Left colon (tissue), 2 donors: ENCODE data around the gene SYCP1. TPM values are rescaled to one million over a fixed set of nuclear protein-coding genes. Genes with fewer than 3 reads are reported as not detected.
"Not testable (repeated sequence)": the region's sequence is repeated elsewhere in the genome, so short reads cannot be mapped to it uniquely, and the experiment has no call there.

ENCODE experiments used
- ATAC-seq: fragments of 200-7000 bp; cut with Tn5 transposase; one replicate; pipeline ENCODE4 v1.9.1; 2020; ENCODE audit warnings: mild to moderate bottlenecking, moderate library complexity
- DNase-seq, 2 donors: peaks; one replicate each; pipeline ENCODE4 v3.0.0-alpha.2; 2020
- intact Hi-C, 2 donors: fragments of 100-400 bp; cut with DNase I in 1 of 2; cut with micrococcal nuclease in 1 of 2; formaldehyde crosslinking; loops; one replicate each; pipeline versions ENCODE4 v1.11.2 to v1.14.0; 2022; cut with DNase I, micrococcal nuclease
- total RNA-seq, 2 donors: library from RNA; stranded (reverse); fragmentation: NEBNext Ultra II Directional; extraction: Animal tissue kit (Norgen Biotek cat#: 25700); gene quantifications; one replicate each; pipeline ENCODE4 v1.2.1, GENCODE V29; 2021
- donor health status: DM: no; HTN: no; CAD: no.
- donor health status: DM: yes; HTN: yes; CAD: no.

SYCP1 gene
- total RNA-seq, 2 donors from 2014 or later = not detected

DNA sequence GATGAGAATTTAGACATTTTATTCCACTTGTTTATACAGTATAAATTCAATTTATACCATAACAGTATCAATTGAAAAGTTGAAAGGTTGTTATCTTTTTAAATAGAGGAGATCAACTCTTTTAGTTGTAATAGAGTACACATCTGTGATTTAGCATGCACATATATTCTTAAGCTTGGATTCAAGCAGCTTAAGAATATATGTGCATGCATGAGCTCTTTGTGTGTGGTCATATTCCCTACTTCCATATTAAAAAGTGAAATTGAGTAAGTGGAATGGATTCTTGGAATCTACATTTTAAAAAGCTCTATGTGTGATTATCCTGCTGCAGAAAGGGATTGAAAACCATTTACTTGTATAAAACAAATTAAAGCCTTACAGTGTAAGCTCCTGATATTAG, 71.9 kb downstream of the SYCP1 start:
- DNase-seq (no peak), ATAC-seq (no peak)
- intact Hi-C loops = no loop called here

DNA sequence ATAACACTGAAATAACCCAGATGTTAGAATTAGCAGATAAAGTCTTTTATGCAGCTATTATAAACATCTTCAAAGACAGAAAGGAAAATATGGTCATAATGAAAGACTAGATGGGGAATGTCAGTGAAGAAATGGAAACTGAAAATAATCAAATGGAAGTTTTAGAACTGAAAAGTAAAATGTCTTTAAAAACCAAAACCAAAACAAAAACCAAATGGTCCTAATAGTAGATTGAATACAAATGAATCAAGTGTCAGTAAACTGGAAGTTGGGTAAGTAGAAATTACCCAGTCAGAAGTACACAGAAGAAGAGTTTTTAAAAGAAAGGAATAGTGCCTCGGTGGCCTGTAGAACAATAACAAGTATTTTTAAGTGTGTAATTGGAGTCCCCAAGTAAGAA, 72.7 kb downstream of the SYCP1 start:
- DNase-seq (no peak), ATAC-seq (no peak)
- intact Hi-C loops = no loop called here

DNA sequence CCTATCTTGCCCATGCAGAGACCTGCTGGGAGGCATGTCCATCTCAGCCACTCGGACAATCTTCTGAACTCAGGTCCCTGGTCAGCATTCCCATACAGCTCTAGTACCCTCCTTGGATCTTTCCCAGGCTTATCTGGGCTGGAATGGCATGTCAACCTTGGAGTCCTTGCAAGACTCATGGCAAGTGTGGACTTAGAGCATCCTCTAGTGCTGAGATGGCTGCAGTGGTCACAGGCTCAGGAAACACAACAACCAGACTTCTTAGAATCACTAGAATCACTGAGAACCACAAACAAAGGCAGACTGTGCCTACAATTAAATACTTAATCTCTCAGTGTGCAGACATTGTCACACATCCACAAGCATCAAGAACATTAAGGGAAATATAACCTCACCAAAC, 101.9 kb downstream of the SYCP1 start:
- intact Hi-C loops = no loop called here
- no peak for ATAC-seq

DNA sequence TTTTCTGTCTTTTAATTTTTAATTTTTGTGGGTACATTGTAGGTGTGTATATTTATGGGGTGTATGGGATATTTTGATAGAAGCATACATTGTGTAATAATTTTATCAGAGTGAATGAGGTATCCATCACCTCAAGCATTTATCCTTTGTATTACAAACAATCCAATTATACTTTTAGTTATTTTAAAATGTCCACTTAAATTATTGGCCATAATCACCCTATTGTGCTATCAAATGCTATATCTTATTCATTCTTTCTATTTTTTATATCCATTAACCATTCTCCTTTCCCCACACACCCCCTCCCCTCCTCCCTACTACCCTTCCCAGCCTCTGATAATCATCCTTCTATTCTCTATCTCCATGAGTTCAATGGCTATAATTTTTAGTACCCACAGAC, 104.8 kb downstream of the SYCP1 start:
- no peak for ATAC-seq
- intact Hi-C loops = no loop called here
- DNase-seq = no peak

More for the DNA sequence above, 101.9 kb downstream of the SYCP1 start:
- DNase-seq = no peak

DNA sequence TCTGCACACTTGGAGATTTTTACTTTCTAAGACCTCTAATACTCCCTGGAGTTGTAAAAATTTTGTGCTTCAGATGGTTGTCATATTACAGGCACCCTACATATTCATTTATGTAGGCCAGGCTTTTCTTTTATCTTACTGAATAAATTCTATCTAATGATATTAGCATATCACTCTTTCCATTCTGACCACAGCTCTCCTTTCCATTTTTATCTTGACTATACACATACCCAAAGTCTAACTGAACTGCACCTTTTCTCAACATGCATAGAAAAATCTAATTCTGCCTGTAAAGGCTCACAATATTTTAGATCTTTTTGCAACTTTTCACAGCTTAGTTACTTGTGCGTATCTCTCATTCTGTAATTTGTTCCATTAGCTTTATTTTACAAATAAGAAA, 122.2 kb downstream of the SYCP1 start:
- no peak for DNase-seq
- intact Hi-C loops = loop anchor here (5.0 to 10.0 kb wide), 2 partner anchors 138 to 620 kb away; no protein-coding TSS in a partner anchor
- no peak for ATAC-seq

DNA sequence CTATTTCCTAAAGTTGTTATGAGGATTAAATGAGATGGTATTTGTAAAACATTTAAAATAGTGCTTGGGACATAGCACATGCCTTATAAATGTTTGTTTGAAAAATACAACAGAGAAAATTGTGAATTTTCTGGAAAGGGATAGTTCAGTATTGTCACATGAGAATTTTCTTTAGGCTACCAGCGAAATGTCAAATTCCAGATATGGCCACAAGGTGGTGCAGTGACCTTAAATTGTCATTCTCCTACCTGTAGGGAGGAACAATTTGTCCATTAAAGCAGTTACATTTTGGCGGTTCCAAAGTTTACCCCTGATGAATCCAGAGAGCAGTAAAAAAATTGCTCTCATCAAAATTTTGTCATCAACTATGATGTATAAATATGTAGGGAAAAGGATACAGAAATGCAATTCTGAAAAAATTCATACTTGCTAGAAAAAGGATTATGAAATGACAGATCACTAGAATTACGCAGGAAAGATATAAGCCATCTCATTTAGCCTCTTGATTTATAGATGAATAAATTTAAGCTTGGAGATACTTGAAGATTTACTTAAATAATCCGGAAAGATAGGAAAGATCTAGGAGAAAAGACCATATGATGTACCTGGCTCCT, 124.7 kb downstream of the SYCP1 start:
- intact Hi-C loops = loop anchor here (2.0 to 10.0 kb wide), 3 partner anchors 133 to 618 kb away; no protein-coding TSS in a partner anchor
- peak in 1 of 2 donors; percentile 67 for DNase-seq
- ATAC-seq = peak; percentile 36

DNA sequence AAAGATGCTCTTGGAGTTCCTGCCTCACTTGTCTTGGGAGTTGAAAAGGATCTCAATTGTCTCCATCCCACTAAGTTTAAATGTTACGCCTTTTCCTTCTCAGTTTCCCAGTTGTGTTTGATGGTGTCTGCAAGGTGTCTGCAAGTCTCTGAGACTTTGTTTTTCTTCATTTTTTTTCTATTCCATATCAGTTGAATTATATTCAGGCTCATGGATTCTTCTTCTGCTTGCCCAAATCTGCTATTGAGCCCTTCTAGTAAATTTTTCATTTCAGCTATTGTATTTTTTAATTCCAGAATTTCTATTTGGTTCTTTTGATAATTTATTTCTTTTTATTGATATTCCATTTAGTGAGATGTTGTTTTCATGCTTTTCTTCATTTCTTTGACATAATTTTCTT, 127.6 kb downstream of the SYCP1 start:
- ATAC-seq (no peak), DNase-seq (no peak)
- intact Hi-C loops = no loop called here

DNA sequence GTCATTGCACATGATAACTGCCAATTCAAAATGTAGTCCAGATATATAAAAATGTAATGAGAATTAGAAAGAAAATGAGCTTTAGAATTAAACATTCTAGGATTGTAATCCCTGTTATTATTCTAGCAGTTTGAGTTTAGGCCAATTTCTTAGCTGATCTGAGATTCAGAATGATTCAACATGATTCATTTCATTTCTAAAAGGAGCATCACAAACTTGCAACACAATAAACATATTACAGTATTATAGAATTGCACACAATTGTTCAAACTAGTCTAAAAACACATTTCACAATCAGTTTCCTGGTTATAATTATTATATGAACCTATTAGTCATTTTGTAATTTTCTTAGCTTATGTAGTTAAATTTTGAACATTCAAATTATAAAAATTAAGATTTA, 131.6 kb downstream of the SYCP1 start:
- ATAC-seq (no peak), DNase-seq (no peak)
- intact Hi-C loops = no loop called here

DNA sequence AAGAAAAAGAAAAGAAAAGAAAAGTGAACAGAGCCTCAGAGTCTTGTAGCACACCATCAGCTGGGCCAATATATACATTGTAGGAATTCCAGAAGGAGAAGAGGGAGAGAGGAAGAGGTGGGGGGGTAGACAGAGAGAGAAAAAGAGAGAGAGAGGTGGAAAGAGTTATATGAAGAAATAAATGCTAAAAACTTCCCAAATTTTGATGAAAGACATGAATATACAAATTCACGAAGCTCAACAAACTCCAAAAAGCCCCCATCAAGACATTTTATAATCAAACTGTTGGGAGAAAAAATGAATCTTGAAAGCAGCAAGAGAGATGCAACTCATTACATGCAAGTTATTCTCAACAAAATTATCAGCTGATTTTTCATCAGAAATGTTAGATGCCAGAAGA, 133.4 kb downstream of the SYCP1 start:
- ATAC-seq = no peak
- DNase-seq = no peak
- intact Hi-C loops = no loop called here

DNA sequence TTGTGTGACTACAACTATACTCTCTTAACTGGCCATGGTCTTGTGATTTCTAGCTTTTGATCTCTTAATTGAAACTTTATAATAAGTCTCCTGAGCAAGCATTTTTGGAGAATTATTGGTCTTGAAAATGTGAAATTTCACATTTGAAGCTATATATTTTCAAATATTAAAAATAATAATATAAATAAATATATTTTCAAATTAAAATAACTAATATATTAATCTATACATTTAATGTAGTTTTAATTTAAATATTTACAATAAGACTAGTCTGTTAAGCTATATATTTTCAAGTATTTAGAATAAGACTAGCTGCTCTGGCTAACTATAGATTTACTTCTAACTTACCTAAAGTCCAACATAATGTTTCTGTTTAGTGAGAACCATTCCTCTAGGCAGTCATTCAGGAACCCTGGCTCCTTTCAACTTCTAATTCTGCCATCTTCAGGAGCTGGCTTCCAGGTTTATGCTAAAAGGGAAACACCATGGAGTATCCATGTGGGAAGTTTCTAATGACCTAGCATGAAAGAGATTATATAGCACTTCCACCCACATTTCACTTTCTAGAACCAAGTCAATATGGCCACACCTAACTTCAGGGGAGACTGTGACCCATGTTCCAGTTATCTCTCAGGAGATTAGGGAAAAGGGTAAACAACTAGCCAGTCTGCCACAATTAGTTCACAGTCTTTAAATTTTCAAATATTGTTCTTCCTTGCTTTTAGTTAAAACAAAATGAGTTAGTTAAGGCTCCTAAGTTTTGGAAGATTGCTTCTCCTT, 143.0 kb downstream of the SYCP1 start:
- intact Hi-C loops = no loop called here
- ATAC-seq (peak; percentile 76), DNase-seq (no peak)

DNA sequence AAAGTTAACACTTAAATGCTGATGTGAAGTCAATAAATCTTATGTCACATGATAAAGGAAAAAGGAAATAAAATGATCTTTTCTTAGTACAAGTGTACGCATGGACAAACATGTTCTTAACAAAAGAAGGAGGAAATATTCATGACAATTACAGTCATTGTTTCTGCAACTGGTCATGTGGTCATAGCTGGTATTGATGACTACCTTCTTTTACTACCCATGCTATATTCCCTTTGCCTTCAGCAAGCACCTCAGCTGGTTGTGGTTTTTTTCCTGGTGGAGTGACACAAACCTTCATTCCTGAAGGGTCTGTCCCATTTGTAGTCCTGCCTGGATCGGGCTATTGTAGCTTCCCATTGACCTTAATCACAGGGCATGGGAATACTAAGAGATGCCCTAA, 151.5 kb downstream of the SYCP1 start:
- ATAC-seq = no peak
- intact Hi-C loops = no loop called here
- DNase-seq = no peak

DNA sequence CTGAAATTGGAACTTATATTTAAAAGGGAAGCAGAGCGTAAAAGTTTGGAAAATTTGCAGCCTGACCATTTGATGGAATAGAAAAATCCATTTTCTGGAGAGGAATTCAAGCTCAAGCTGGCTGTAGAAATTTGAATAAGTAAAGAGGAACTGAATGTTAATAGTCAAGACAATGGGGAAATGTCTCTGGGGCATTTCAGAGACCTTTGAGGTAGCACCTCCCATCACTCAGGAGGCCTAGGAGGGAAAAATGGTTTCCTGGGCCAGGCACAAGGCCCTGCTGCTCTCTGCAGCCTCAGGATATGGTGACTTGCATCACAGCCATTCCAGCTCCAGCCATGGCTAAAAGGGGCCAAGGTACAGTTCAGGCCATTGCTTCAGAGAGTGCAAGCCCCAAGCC, 157.3 kb downstream of the SYCP1 start:
- DNase-seq (no peak), ATAC-seq (no peak)
- intact Hi-C loops = no loop called here

DNA sequence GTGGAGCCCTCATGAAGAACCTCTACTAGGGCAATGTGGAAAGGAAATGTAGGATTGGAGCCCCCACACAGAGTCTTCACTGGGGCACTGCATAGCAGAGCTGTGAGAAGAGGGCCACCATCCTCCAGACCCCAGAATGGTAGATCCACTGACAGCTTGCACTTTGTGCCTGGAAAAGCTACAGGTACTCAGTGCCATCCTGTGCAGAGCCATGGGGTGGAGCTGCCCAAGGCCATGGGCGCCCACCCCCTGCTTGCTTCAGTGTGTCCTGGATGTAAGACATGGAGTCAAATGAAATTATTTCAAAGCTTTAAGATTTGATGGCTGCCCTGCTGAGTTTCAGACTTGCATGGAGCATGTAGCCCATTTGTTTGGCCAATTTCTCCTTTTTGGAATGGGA, 157.8 kb downstream of the SYCP1 start:
- DNase-seq (no peak), ATAC-seq (no peak)
- intact Hi-C loops = no loop called here

DNA sequence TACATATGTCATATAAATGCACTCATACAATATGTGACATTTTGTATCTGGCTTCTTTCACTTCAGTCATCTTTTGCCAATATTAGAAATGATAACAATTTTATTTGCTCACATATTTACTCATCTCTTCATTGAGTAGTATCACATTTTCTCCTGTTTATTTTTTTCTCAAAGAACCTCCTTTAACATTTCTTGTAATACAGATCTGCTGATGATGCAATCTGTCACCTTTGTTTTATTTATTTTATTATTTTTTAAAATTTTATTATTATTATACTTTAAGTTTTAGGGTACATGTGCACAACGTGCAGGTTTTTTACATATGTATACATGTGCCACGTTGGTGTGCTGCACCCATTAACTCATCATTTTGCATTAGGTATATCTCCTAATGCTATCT, 159.1 kb downstream of the SYCP1 start:
- intact Hi-C loops = no loop called here
- DNase-seq = no peak
- no peak for ATAC-seq

DNA sequence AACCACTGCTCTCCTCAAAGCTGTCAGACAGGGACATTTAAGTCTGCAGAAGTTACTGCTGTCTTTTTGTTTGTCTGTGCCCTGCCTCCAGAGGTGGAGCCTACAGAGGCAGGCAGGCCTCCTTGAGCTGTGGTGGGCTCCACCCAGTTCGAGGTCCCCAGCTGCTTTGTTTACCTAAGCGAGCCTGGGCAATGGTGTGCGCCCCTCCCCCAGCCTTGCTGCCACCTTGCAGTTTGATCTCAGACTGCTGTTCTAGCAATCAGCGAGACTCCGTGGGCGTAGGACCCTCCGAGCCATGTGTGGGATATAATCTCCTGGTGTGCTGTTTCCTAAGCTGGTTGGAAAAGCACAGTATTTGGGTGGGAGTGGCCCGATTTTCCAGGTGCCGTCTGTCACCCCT, 164.9 kb downstream of the SYCP1 start:
- intact Hi-C loops, DNase-seq, ATAC-seq: not testable (repeated sequence)

DNA sequence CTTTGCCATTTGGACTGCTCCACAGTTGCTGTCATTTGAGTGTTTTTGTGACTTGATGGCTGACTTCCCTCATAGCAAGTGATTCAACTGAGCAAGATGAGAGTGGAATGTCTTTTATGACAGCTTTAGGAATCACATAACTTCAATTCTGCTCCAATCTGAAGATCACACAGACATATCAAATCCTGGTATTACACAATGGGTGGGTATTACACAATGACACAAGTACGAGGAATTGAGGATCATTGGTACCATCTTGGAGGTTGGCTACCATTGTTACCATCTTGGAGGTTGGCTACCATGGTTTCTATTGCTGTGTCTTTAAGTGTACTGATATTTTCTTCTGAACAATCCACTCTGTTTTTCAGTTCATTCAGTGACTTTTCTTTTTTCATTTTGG, 166.5 kb downstream of the SYCP1 start:
- intact Hi-C loops = no loop called here
- ATAC-seq = no peak
- no peak for DNase-seq

DNA sequence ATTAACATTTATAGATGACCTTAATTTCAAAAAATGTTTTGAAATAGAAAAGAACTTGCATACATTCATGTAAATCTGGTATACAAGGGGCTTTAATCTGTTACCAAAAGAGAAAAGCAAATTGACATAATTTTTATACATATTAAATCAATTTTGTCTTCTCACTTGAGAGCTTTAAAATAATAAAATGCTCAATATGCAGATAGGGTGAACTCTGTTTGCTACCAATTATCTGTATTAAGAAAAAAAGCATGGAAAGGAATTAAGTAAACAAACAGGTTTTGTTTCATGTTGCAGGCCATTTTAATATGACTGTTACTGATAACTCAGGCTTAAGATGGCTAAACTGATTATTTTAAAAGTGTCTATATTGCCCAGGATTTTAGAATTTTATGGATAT, 168.9 kb downstream of the SYCP1 start:
- no peak for ATAC-seq
- intact Hi-C loops = no loop called here

DNA sequence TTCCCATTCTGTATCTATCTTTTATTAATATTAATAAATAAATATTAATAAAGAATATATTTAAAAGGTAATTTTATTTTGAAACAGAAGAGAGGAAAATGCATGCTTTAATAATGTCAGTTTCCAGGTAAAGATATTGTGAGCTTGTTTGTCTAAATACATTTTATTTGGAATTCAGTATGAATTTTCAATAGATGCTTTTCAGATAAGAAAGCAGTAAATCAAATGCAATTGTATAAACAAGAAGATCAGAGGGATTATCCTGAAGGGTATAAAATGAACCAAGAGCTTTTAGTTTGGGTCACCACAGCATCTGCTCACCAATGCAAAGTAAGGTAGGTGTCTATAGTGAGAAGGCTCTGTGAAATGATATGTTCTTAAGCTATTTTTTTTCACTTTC, 174.9 kb downstream of the SYCP1 start, which contains the start of gene TSHB:
TSS of gene TSHB (plus strand) at position 301 of the 400 bp plus-strand sequence. CDS start 3,537 bp downstream, outside the sequence.
- ATAC-seq = no peak
- no peak for DNase-seq
- intact Hi-C loops = no loop called here

More for the DNA sequence above, 168.9 kb downstream of the SYCP1 start:
- DNase-seq = no peak

DNA sequence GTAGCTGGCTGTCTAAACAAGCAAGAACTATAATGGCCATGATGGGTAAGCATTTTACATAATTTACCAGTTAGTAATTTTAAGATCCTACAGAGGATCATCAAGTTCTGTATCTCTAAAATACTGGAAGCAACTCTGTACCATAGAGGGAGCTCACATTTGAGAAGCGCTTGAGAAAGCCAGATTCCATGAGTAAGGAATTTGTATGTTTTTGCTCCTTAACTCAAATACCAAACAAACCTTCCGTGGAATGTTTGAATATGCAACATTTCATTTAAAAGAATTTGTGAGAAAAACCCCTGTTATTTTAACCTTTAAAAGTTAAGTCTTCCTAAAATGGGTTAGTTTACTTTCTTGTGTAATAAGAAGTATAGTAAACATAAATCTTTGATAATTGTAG, 176.9 kb downstream of the SYCP1 start:
- DNase-seq = no peak
- ATAC-seq = no peak
- intact Hi-C loops = no loop called here

DNA sequence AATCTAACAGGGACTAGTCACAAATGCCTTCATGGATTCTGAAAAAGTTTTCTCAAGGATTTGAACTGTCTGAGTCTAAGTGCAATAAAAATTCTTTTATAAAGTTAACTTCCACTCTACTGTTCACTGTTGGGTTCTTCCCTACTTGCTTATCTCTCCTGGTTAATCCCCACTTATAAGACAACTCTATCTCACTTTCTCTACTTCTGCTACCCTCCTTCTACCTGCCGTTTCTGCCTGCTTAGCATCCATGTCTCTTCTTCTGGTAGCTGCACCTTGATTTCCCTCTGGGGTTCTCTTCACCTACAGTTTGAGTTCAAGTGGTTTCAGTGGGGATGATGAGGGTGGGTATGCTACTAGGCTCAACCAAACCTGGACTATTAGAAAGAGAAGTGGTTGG, 181.0 kb downstream of the SYCP1 start:
- ATAC-seq (no peak), DNase-seq (no peak)
- intact Hi-C loops = no loop called here
